Ectodermal cell (in vitro differentiated cells): Measurements from ENCODE around the gene INTS4.
A peak's percentile ranks its signal among the peaks of the same experiment; 100 is the strongest.
"Not testable (repeated sequence)": the region's sequence is repeated elsewhere in the genome, so short reads cannot be mapped to it uniquely, and the experiment has no call there.

ENCODE experiments used
- H3K27ac ChIP-seq: 2 replicates; pipeline ENCODE4 v1.7.0; 2013; ENCODE audit warnings: mild to moderate bottlenecking, low read depth, low read length; ENCODE audit not compliant: insufficient read depth, poor library complexity, severe bottlenecking
- H3K27me3 ChIP-seq: 2 replicates; pipeline ENCODE4 v1.7.0; 2013; ENCODE audit warnings: mild to moderate bottlenecking, low read length; ENCODE audit not compliant: insufficient read depth, control insufficient read depth, poor library complexity, severe bottlenecking
- H3K36me3 ChIP-seq: one replicate; pipeline ENCODE4 v1.7.0; 2013; ENCODE audit warnings: low read length; ENCODE audit not compliant: control insufficient read depth, insufficient read depth
- H3K4me1 ChIP-seq: one replicate; pipeline ENCODE4 v1.7.0; 2013; ENCODE audit warnings: low read length; ENCODE audit not compliant: control insufficient read depth, insufficient read depth
- H3K4me3 ChIP-seq: 2 replicates; pipeline ENCODE4 v1.7.0; 2013; ENCODE audit warnings: low read depth, low read length, control low read depth; ENCODE audit not compliant: insufficient read depth
- H3K9me3 ChIP-seq: 2 replicates; pipeline ENCODE4 v1.7.0; 2013; ENCODE audit warnings: mild to moderate bottlenecking, low read length, moderate library complexity; ENCODE audit not compliant: control insufficient read depth
- WGBS, 2 experiments: methylation state at CpG; one replicate each; pipeline ENCODE4 v1.1.7; 2013; ENCODE audit warnings: missing lambda C conversion rate in 2 of 2; 5-methylcytosine and 5-hydroxymethylcytosine counted together

The INTS4 gene

DNA sequence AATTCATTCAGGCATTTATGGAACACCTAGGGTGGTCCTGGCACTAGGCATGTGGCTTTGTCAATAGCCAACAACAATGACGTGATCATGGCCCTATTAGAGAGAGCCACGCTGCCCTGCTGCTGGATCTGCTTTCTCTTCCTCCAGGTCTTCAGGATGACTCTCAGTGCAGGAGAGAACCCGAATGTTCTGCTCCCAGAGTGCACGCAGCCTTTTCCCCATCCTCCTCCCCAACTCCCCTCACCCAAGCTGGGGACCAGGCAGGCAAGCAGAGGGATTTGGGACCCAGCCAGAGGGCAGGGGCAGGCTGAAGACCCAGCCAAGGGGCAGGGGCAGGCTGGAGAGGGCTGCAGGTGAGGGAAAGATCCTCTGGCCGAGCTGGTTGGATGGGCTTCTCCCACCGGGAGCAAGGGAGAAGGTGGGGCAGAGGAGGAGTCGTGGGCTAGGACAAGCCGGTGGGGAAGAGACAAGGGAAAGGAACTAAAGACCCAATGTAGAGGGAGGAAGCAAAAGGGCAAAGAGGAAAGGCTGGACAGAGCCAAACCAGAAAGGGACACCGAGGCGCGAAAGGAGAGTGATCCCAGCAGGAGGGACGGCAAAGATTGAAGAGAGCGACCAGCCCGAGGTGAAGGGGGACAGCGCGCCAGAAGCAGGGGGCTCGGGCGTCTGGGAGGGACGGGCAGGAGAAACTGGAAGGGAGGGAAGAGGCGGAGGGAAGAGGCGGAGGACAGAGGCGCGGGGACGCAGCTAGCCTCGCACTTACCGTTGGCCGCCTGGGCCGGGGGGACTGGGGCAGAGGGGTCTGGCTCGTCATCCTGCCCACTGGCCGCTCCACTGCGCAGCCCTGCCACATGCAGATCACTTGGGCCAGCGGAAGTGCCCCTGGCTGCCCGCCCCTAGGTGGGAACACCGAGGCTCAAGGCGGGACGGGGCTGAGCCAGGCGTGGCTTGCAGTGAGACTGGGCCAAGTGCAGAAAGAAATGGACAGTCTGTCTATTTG lies 28.2 kb upstream of the INTS4 start, which contains the start of gene KCTD14:
KCTD14 (minus strand) TSS at position 880 of the 1,000 bp plus-strand sequence; CDS start at position 853, 27 bp downstream.
- no peaks in the 10 kb centered on the region for H3K36me3 ChIP-seq
- H3K27ac ChIP-seq = no peak within 1 kb of the TSS
- H3K4me3 ChIP-seq = peak within 1 kb of the TSS; percentile 26
- peaks cover 7% of the 10 kb centered on the region for H3K4me1 ChIP-seq
- H3K9me3 ChIP-seq = no peaks in the 10 kb centered on the region
- H3K27me3 ChIP-seq = no peaks in the 10 kb centered on the region
- WGBS, 2 experiments = 5 to 6% methylated on average over 37 of the region's 37 CpGs

DNA sequence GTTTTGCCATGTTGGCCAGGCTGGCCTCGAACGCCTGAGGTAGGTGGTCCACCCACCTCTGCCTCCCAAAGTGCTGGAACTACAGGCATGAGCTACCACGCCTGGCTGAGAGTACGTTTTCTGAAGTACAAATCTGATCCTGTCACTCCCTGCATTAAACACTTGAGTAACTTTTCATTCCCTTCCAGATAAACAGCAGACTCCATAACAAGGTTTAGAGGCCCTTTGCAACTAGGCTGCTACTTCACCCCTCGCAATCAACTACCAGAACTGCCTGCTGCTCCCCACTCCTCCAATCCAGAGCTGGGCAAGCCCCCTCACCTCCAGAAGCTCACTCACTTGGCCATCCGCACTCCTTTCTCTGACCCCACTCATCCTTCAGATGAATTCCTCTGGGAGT lies 27.1 kb upstream of the INTS4 start:
- H3K9me3 ChIP-seq = no peaks in the 10 kb centered on the region
- H3K4me1 ChIP-seq = peaks cover 7% of the 10 kb centered on the region
- no peaks in the 10 kb centered on the region for H3K36me3 ChIP-seq
- H3K4me3 ChIP-seq = no peak overlapping the region
- 93 to 94% methylated on average over 6 of the region's 6 CpGs for WGBS, 2 experiments
- no peaks in the 10 kb centered on the region for H3K27me3 ChIP-seq
- H3K27ac ChIP-seq = no peak overlapping the region

DNA sequence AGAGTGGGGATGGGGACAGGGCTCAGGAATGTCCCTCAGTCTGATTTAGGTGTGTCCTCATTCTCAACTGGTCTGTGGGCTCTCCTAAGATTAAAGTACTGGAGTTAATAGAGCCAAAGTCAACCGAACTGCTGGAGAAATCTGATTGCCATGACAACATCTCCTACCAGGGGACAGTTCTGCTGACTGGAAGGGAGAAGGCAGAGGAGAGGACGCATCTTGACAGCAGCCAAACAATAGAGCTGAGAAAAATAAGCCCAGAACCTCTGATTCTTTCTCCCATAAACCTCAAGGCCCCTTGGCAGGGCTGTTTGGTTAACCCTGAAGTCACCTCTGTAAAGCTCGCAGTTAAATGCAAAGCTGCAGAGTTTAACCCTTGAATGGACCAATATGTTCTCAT lies 25.8 kb upstream of the INTS4 start:
- no peaks in the 10 kb centered on the region for H3K9me3 ChIP-seq
- no peak overlapping the region for H3K27ac ChIP-seq
- WGBS, 2 experiments = 13 to 33% methylated on average over 3 of the region's 3 CpGs

DNA sequence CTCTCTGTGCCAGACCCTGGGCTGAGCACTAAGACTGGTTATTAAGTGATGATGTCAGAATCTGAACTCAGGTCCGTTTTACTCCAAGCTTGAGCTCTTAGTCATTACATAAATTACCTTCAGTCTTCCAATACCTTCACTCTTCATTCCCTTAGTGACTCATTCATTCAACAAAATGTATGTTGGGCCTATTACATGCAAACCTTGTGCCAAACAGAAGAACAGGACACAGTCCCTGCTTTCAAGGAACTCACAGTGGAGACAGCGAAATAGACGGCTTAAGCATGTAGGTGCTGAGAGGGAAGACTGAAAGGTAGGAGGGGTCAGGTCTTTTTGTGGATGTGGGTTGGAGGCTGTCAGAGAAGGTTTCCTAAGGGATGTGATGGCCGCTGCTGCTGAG lies 25.3 kb upstream of the INTS4 start:
- no peaks in the 10 kb centered on the region for H3K27me3 ChIP-seq
- WGBS, 2 experiments = 54 to 58% methylated on average over 4 of the region's 4 CpGs
- no peak overlapping the region for H3K27ac ChIP-seq
- H3K4me3 ChIP-seq = no peak overlapping the region
- no peaks in the 10 kb centered on the region for H3K36me3 ChIP-seq
- no peaks in the 10 kb centered on the region for H3K9me3 ChIP-seq
- H3K4me1 ChIP-seq = peaks cover 7% of the 10 kb centered on the region

More for the DNA sequence above, 25.8 kb upstream of the INTS4 start:
- Histone ChIP-seq H3K4me3 (no peak overlapping the region), H3K27me3 (no peaks in the 10 kb centered on the region), H3K4me1 (peaks cover 7% of the 10 kb centered on the region), H3K36me3 (no peaks in the 10 kb centered on the region)

DNA sequence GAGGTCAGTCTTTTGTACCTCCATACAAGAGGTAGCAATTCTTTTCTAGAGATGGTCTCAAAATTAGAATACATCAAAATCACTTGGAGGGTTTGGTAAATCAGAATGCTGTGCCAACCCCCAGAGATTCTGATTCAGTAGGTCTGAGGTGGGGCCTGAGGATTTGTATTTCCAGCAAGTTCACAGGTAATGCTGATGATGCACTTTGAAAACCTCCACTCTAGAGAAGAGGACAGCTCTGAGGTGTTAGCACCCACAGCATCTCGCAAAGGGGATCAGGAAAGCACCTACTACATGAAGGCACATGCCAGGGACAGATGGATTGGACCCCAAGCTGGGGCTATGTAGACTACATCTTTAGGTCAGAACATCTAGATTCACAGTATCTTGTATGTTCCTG lies 21.4 kb upstream of the INTS4 start:
- WGBS, 2 experiments = 93 to 98% methylated on average over 1 of the region's 1 CpG
- H3K27me3 ChIP-seq = no peaks in the 10 kb centered on the region
- no peak overlapping the region for H3K27ac ChIP-seq
- no peaks in the 10 kb centered on the region for H3K36me3 ChIP-seq
- H3K4me3 ChIP-seq = no peak overlapping the region
- peaks cover 7% of the 10 kb centered on the region for H3K4me1 ChIP-seq
- no peaks in the 10 kb centered on the region for H3K9me3 ChIP-seq

DNA sequence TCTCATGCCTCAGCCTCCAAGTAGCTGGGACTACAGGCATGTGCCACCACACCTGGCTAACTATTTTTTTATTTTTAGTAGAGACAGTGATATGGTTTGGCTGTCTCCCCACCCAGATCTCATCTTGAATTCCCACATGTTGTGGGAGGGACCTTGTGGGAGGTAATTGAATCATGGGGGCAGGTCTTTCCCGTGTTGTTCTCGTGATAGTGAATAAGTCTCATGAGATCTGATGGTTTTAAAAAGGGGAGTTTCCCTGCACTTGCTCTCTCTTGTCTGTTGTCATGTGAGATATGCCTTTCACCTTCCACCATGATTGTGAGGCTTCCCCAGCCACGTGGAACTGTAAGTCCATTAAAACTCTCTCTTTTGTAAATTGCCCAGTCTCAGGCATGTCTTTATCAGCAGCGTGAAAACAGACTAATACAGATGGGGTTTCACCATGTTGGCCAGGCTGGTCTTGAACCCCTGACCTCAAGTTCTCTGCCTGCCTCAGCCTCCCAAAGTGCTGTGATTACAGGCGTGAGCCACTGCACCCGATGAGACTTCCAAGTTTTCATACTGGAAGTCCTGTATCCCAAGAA lies 20.6 kb upstream of the INTS4 start:
- WGBS, 2 experiments = 91 to 93% methylated on average over 6 of the region's 6 CpGs
- H3K27ac ChIP-seq, H3K4me3 ChIP-seq, H3K27me3 ChIP-seq, H3K36me3 ChIP-seq, H3K4me1 ChIP-seq, H3K9me3 ChIP-seq: not testable (repeated sequence)

DNA sequence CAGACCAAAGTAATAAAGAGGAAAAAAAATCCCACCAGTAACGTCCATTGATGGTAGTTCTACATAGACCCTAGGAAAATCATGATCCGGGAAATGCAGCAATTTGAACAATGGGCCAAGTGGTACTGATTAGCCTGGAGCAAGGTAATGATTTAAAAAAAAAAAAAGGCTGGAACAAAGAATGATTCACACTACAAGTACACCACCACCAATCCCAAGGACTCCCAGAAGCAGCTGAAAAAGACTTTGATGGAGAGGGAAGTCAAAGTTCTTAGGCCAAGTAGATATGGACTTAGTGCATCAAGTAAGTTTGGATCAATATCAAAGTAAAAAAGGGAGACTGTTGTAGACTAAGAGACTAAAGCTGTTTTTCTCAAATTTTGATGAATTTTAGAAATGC lies 16.8 kb upstream of the INTS4 start:
- Histone ChIP-seq H3K27ac (no peak overlapping the region), H3K36me3 (no peaks in the 10 kb centered on the region), H3K27me3 (no peaks in the 10 kb centered on the region), H3K9me3 (no peaks in the 10 kb centered on the region), H3K4me3 (no peak overlapping the region), H3K4me1 (no peaks in the 10 kb centered on the region)
- 90 to 92% methylated on average over 2 of the region's 2 CpGs for WGBS, 2 experiments

DNA sequence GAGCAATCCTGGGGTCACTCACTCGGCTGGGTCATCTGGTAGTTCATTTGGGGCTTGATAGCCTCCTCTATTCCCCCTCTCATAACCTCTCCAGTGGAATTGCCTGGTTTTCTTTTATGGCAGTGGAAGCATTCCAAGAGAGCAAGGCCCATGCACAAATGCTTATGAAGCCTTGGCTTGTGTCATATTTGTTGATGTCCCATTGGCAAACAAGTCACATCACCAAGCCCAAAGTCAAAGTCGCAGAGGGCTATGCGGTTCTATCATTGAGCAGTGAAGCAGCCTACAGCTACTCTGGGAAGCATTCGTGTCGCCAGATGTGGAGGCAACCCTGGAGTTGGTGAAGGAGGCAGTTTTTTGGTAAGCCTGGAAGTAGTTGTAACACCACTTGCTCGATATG lies 16.3 kb upstream of the INTS4 start:
- H3K4me1 ChIP-seq = no peaks in the 10 kb centered on the region
- H3K27ac ChIP-seq = no peak overlapping the region
- 89 to 97% methylated on average over 5 to 6 of the region's 6 CpGs for WGBS, 2 experiments
- no peaks in the 10 kb centered on the region for H3K36me3 ChIP-seq
- no peak overlapping the region for H3K4me3 ChIP-seq
- H3K9me3 ChIP-seq = no peaks in the 10 kb centered on the region
- no peaks in the 10 kb centered on the region for H3K27me3 ChIP-seq

DNA sequence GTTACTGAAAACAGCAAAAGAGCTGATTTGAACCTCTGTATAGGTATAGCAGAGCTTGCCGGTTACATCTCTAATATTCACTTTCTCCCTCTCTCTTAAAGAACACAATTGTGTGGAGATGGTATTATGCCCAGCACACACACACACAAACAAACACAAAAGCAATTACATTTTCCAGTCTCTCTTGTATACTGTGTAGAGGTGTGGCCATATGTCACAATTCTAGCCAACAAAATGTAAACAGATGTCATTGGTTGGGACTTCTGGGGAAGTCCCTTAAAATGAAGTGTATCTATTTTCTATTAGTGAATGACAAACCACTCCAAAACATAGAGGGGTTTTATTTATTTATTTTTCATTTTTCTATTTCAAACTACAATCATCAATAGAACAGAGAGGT lies 15.8 kb upstream of the INTS4 start:
- Histone ChIP-seq H3K36me3 (no peaks in the 10 kb centered on the region), H3K4me1 (no peaks in the 10 kb centered on the region), H3K4me3 (no peak overlapping the region), H3K27ac (no peak overlapping the region), H3K27me3 (no peaks in the 10 kb centered on the region), H3K9me3 (no peaks in the 10 kb centered on the region)
- 100% methylated on average over 1 of the region's 1 CpG; no CpG with 5 or more reads in 1 of the 2 experiments for WGBS, 2 experiments

DNA sequence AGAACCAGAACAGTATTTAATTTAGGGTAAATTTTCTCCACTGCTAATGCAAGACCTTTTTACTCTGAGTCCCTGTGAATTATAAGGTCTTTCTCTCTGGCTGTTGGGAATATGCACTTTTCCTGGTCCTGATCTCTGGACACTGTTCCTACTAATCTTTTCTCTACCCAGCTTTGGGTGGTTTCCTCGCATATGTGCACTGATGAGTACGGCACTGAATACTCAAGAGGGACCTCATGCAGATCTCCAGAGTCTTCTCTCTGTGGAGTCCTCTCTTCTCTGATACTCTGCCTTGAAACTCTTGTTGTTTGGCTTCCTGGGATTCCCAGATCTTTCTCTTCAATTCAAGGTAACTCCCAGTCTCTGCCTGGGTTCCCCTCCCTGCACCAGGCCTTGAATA lies 14.6 kb upstream of the INTS4 start:
- Histone ChIP-seq H3K4me1 (no peaks in the 10 kb centered on the region), H3K36me3 (no peaks in the 10 kb centered on the region), H3K27ac (no peak overlapping the region), H3K4me3 (no peak overlapping the region), H3K27me3 (no peaks in the 10 kb centered on the region), H3K9me3 (no peaks in the 10 kb centered on the region)
- 94% methylated on average over 2 of the region's 2 CpGs for WGBS, 2 experiments
